GM12878 (cell line): ENCODE measurements around the gene PCGF6. TPM values are rescaled to one million over a fixed set of nuclear protein-coding genes. Genes with fewer than 3 reads are reported as not detected.
A peak's percentile ranks its signal among the peaks of the same experiment; 100 is the strongest.

Source experiments
- ATAC-seq: fragments of 200-7000 bp; cut with Tn5 transposase; 3 replicates; pipeline ENCODE4 v1.9.1; 2020; ENCODE audit warnings: mild to moderate bottlenecking, moderate library complexity
- BruUV-seq: library from RNA; stranded (reverse); fragments of 400-500 nt; replicated peaks from 2 replicates; lab custom pipeline; 2021; lab: Mats Ljungman, UMichigan
- CTCF ChIA-PET: fragments of 300-600 bp; sonication (Branson Sonifier 250); formaldehyde crosslinking; extraction: SDS; loops from one replicate; lab custom pipeline; 2021; ENCODE audit warnings: inconsistent platforms; lab: Yijun Ruan, JAX
- POLR2A ChIA-PET: fragments of 350-600 bp; formaldehyde crosslinking; extraction: SDS; loops from one replicate; lab custom pipeline; 2021; ENCODE audit warnings: inconsistent platforms; lab: Charles Lee
- RAD21 ChIA-PET: fragments of 300-600 bp; sonication (Branson Sonifier 250); formaldehyde crosslinking; loops from one replicate; lab custom pipeline; 2023; ENCODE audit warnings: antibody characterized with exemption; ENCODE audit not compliant: unreplicated experiment; lab: Charles Lee
- SMC1A ChIA-PET: fragments of 300-600 bp; sonication (Branson Sonifier 250); formaldehyde crosslinking; loops from one replicate; lab custom pipeline; 2023; ENCODE audit not compliant: unreplicated experiment, uncharacterized antibody; lab: Charles Lee
- DNase-seq: peaks from one replicate; pipeline ENCODE4 v3.0.0-alpha.2; 2011; ENCODE audit warnings: low read depth, low spot score
- FAIRE-seq: peaks from 3 replicates; lab custom pipeline; 2011; peaks lifted over from hg19 to GRCh38; lab: Jason Lieb, UNC
- H2AFZ ChIP-seq: 2 replicates; pipeline ENCODE4 v1.6.0; 2011; ENCODE audit warnings: low read depth, low read length, control low read depth; ENCODE audit not compliant: control insufficient read depth
- H3K27ac ChIP-seq: 2 replicates; pipeline ENCODE4 v1.5.1; 2011; ENCODE audit warnings: control low read depth; ENCODE audit not compliant: control insufficient read depth, insufficient read depth
- H3K27me3 ChIP-seq, 2 experiments: replicated peaks in 1 of 2; 2 replicates each; pipeline versions ENCODE4 v1.6.0 to v1.6.1; 2011; ENCODE audit warnings: low read length in 1 of 2; ENCODE audit not compliant: control insufficient read depth in 2 of 2, insufficient read depth in 2 of 2
- H3K36me3 ChIP-seq, 2 experiments: 2 replicates each; pipeline ENCODE4 v1.5.1; 2011; ENCODE audit warnings: low read length in 1 of 2; ENCODE audit not compliant: control insufficient read depth in 2 of 2, insufficient read depth in 2 of 2
- H3K4me1 ChIP-seq: 2 replicates; pipeline ENCODE4 v1.6.1; 2011; ENCODE audit warnings: mild to moderate bottlenecking, low read length, moderate library complexity, mixed read lengths; ENCODE audit not compliant: control insufficient read depth, insufficient read depth
- H3K4me2 ChIP-seq: 2 replicates; pipeline ENCODE4 v1.6.0; 2011; ENCODE audit warnings: control low read depth; ENCODE audit not compliant: control insufficient read depth, insufficient read depth
- H3K4me3 ChIP-seq: fragments of 200-600 bp; sonication (generic); 2 replicates; pipeline ENCODE4 v1.5.1; 2016
- H3K79me2 ChIP-seq: 2 replicates; pipeline ENCODE4 v1.6.0; 2011; ENCODE audit warnings: low read length; ENCODE audit not compliant: control insufficient read depth, insufficient read depth
- H3K9ac ChIP-seq: 2 replicates; pipeline ENCODE4 v1.8.0; 2011; ENCODE audit warnings: low read length, control low read depth, mixed read lengths; ENCODE audit not compliant: control insufficient read depth, insufficient read depth
- H3K9me3 ChIP-seq: replicated peaks from 3 replicates; pipeline ENCODE4 v1.5.1; 2011; ENCODE audit warnings: mild to moderate bottlenecking, low read length; ENCODE audit not compliant: control insufficient read depth, insufficient read depth
- H4K20me1 ChIP-seq: 2 replicates; pipeline ENCODE4 v1.6.0; 2011; ENCODE audit not compliant: control insufficient read depth, insufficient read depth
- BMI1 ChIP-seq: fragments of 450-650 bp; IDR thresholded peaks from 2 replicates; pipeline ENCODE4 v1.6.1; 2016; ENCODE audit warnings: mild to moderate bottlenecking, moderate library complexity, borderline replicate concordance
- FOXK2 ChIP-seq: fragments of 450-650 bp; IDR thresholded peaks from 2 replicates; pipeline ENCODE4 v1.6.1; 2017; ENCODE audit warnings: mild to moderate bottlenecking, moderate library complexity
- JUNB ChIP-seq: IDR thresholded peaks from 2 replicates; pipeline ENCODE4 v1.6.1; 2016; ENCODE audit warnings: antibody characterized with exemption, mild to moderate bottlenecking
- NRF1 ChIP-seq: conservative IDR thresholded peaks from 2 replicates; pipeline ENCODE4 v1.6.1; 2011; ENCODE audit warnings: mild to moderate bottlenecking, low read depth, low read length, improper control_type of control experiment
- ZNF687 ChIP-seq: fragments of 450-650 bp; IDR thresholded peaks from 2 replicates; pipeline ENCODE4 v1.6.1; 2017; ENCODE audit warnings: mild to moderate bottlenecking, moderate library complexity
- in situ Hi-C: fragments of 300-500 bp; cut with MboI; formaldehyde crosslinking; loops from 9 replicates; pipeline ENCODE4 v1.14.3; 2018; ENCODE audit warnings: mixed read lengths
- intact Hi-C: fragments of 100-400 bp; cut with micrococcal nuclease; formaldehyde crosslinking; loops from one replicate; pipeline ENCODE4 v1.14.2; 2022; ENCODE audit not compliant: unreplicated experiment
- polyA plus RNA-seq, 11 experiments: library from polyadenylated mRNA; depleted of rRNA in 4 of 11; unstranded in 6 of 11; stranded (reverse) in 5 of 11; fragments of >200 nt; fragmentation: Nextera tagmentation in 4 of 11; fragmentation: Illumina TruSeq in 1 of 11; extraction: Ambion mirVana in 4 of 11; extraction: Trizol in 1 of 11; gene quantifications; 1 replicate in 1 of 11; 2 replicates in 10 of 11; pipeline versions ENCODE4 v1.2.1 to v1.2.3, GENCODE V29; 2011 to 2016; ENCODE audit warnings: inconsistent platforms in 2 of 11, missing spikeins in 2 of 11, low read depth in 1 of 11
- total RNA-seq, 4 experiments: library from RNA; depleted of rRNA in 3 of 4; stranded (reverse); fragments of >200 nt in 3 of 4; fragmentation: Illumina TruSeq in 1 of 4; extraction: Trizol in 1 of 4; gene quantifications; 2 replicates each; pipeline versions ENCODE4 v1.2.1 to v1.2.3, GENCODE V29; 2013 to 2021

The PCGF6 gene
- total and polyA plus RNA-seq, 10 of the 15 experiments (the other 5 are each of a cell fraction or from before 2014, with no cell fraction given), result 6.5 to 19.1 (median 12.7) TPM

GRCh38 chr10:103327906-103328305 lies 23.0 kb downstream of the PCGF6 start (continued):
- TF ChIP-seq NRF1 (no peak), BMI1 (no peak), JUNB (no peak), ZNF687 (no peak)

GRCh38 chr10:103316087-103316486 lies 34.9 kb downstream of the PCGF6 start:
- Histone ChIP-seq H3K27ac (no peak overlapping the region), H3K36me3 (peaks cover 0 to 4% of the 10 kb centered on the region in 2 experiments; a peak in 2 of 4 replicates), H4K20me1 (no peaks in the 10 kb centered on the region), H3K79me2 (no peaks in the 10 kb centered on the region), H2AFZ (no peak overlapping the region), H3K9me3 (no peaks in the 10 kb centered on the region), H3K4me1 (no peaks in the 10 kb centered on the region), H3K27me3 (no peaks in the 10 kb centered on the region), H3K4me3 (no peak overlapping the region), H3K4me2 (no peak overlapping the region), H3K9ac (no peak overlapping the region)
- ChIA-PET POLR2A (no interaction called here), SMC1A (interaction anchor here (1.9 kb wide), 1 partner anchor 18 kb away, joined by 5 read pairs; no protein-coding TSS in a partner anchor), RAD21 (no interaction called here), CTCF (interaction anchor here (0.8 to 1.1 kb wide), 2 partner anchors 17 to 18 kb away, joined by 4 to 6 read pairs; no protein-coding TSS in a partner anchor)
- intact Hi-C loops, result no loop called here
- TSS peak; percentile 37 for BruUV-seq
- FAIRE-seq (no peak), ATAC-seq (no peak), DNase-seq (no peak)
- TF ChIP-seq FOXK2, result no peak
- in situ Hi-C loops, result no loop called here
